ENCODE data around the gene GLRX5. TPM values are rescaled to one million over a fixed set of nuclear protein-coding genes. Genes with fewer than 3 reads are reported as not detected.

Gene GLRX5
- total RNA-seq, 1 donor, result 35.8 TPM

DNA sequence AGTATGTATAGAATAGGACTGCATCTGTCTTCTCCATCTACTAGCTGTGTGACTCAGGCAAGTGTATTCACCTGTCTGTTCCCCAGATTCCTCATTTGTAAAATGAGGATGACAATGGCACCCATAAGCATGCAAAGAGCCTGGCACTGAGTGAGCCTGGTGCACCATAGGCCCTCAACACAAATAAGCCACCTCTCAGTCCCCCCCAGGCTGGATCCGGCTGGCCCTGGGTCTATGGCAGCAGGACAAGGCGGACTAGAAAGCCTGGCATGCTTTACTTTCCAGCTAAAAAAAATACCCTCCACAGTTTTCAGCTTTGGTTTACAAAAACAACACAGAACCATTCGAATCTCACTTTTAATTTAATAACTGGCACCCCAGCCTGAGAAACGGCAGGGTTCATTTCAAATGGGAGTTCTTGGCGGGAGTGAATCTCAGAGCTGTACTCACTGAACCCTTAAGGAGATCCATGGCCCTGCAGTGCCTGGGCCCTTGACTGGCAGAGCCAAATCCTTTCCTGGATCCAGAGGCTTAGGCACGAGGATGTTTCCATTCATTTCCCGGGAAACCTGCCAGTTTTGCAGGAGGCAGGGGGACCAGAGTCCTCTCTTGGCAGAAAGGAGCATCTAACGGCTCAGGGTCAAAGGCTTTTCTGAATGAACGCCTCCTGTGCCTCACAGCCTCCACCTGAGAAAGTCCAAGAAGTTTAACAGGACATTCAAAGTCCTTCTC is 36.1 kb upstream of the GLRX5 start:
- H3K4me3 ChIP-seq (ENCODE audit: low read depth, low read length), result no peak overlapping the region
- no peak for DNase-seq (ENCODE audit: low read depth)
- no peak for TF ChIP-seq CTCF (IDR thresholded peaks at IDR 0.05; ENCODE audit: insufficient read depth, low read depth, low read length)

GRCh38 chr14:95499354-95499750 is 35.5 kb upstream of the GLRX5 start:
- no peak overlapping the region for H3K4me3 ChIP-seq (ENCODE audit: low read depth, low read length)
- no peak for DNase-seq (ENCODE audit: low read depth)
- TF ChIP-seq CTCF (IDR thresholded peaks at IDR 0.05; ENCODE audit: insufficient read depth, low read depth, low read length), result no peak

DNA sequence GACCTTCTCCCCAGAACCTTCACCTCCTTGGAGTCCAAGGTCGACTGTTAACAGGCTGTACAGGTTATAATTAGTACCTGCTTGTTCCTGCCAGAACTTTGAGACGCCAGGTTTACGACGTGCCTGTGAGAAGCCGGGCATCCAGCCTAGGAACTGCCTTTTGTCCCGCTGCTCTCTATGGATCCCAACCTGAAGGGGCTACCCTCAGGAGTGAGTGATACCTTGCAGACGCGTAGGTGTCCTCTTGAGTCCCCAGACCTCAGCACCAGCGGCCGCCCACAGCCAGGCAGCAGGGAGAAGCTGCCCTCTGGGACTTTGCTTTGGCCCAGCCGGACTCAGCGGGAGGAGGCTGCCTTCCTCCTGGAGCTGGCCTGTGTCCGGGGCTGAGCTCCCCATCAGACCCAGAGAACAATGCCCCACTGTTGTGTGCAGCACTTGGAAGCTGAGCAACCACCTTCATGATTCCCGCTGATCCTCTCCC is 34.6 kb upstream of the GLRX5 start:
- DNase-seq (ENCODE audit: low read depth), result no peak
- TF ChIP-seq CTCF (IDR thresholded peaks at IDR 0.05; ENCODE audit: insufficient read depth, low read depth, low read length), result no peak
- H3K4me3 ChIP-seq (ENCODE audit: low read depth, low read length), result no peak overlapping the region

DNA sequence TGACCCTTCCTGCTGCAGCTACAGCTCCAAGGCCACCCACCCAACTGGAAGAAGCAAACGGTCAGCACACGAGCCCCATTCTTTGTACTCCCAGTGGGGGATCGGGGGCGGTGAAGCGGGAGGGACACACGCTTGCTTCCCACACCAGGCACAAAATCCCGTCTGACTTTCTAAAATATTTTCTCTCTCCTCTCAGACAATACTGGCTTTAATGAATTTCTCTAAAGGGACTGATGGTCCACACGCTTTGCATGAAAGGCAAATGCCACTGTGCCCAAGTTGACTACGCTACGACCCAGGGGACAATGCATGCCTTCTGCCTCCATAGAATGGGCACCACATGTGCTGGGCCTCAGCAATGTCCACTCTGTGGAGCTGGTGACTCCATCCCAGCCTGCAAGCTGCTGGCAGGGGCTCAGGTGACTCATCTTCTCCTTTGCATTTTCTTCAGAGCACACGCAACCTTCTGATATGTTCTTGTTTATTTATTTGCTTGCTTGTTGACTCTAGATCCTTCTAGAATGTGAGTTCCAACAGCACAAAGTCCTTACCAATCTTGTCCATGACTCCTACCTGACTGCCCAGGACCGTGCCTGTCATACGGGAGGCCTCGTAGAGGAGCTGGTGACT is 34.0 kb upstream of the GLRX5 start:
- TF ChIP-seq CTCF (IDR thresholded peaks at IDR 0.05; ENCODE audit: insufficient read depth, low read depth, low read length), result peak; percentile 2
- peak; percentile 77 for DNase-seq (ENCODE audit: low read depth)
- no peak overlapping the region for H3K4me3 ChIP-seq (ENCODE audit: low read depth, low read length)

DNA sequence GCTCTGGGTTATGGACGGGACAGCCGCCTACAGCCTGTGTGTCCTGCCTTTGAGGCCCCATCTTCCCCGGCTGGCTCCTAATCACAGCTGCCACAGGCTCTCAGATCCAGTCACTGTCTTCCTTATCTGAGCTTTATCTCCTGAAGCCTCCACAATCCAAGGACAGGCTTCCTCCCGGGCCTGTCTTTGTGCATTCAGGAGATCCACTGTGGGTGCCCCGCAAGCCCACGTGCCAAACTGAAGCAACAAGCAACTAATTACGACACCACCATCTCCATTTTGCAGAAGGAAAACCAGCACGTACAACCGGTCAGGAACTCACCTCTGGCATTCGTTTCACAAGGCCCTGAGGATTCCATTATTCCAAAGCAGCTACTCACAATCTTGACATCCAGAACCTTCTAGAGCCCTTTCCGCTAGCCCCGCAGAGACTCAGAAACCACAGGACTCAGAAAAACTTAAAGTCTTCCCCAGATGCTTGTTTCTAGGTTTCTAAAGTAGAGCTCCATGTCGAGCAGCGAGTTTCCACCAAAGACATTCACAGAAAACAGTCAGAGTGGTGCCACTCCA is 32.4 kb upstream of the GLRX5 start:
- TF ChIP-seq CTCF (IDR thresholded peaks at IDR 0.05; ENCODE audit: insufficient read depth, low read depth, low read length), result no peak
- H3K4me3 ChIP-seq (ENCODE audit: low read depth, low read length), result no peak overlapping the region
- DNase-seq (ENCODE audit: low read depth), result no peak

DNA sequence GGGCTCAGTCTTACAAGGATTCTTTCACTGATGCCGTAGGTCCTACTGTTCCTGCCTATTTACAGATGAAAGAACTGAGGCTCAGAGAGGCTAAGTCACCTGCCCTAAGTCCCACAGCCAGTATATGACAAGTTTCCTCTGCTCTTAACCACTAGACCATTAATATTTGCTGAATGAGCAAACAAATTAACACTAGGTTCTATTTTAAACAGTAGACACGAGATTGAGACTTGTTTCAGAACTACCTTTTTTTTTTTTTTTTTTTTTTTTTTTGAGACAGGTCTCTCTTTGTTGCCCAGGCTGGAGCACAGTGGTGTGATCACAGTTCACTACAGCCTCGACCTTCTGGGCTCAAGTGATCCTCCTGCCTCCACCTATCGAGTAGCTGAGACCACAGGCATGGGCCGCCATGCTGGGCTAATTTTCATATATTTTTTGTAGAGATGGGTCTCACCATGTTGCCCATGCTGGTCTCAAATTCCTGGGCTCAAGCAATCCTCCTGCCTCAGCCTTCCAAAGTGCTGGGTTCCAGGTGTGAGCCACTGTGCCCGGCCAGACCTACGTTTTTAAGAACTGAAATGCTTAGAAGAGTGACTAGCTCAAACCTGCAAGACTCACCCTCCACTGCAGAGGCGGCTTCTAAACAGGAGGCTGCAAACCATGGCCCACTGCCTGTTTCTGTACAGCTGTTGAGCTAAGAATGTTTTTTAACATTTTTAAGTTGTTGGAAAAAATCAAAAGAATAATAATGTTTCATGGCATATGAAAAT is 31.3 kb upstream of the GLRX5 start:
- no peak for DNase-seq (ENCODE audit: low read depth)
- no peak for TF ChIP-seq CTCF (IDR thresholded peaks at IDR 0.05; ENCODE audit: insufficient read depth, low read depth, low read length)
- H3K4me3 ChIP-seq (ENCODE audit: low read depth, low read length), result no peak overlapping the region
